NCI-H2227 (cell line): ENCODE data around the gene SYNE3.
A peak's percentile ranks its signal among the peaks of the same experiment; 100 is the strongest.

Experiments used
- DNase-seq: peaks from one replicate; lab custom pipeline; 2025; ENCODE audit not compliant: unreplicated experiment; lab: John Stamatoyannopoulos, UW

SYNE3 gene

DNA sequence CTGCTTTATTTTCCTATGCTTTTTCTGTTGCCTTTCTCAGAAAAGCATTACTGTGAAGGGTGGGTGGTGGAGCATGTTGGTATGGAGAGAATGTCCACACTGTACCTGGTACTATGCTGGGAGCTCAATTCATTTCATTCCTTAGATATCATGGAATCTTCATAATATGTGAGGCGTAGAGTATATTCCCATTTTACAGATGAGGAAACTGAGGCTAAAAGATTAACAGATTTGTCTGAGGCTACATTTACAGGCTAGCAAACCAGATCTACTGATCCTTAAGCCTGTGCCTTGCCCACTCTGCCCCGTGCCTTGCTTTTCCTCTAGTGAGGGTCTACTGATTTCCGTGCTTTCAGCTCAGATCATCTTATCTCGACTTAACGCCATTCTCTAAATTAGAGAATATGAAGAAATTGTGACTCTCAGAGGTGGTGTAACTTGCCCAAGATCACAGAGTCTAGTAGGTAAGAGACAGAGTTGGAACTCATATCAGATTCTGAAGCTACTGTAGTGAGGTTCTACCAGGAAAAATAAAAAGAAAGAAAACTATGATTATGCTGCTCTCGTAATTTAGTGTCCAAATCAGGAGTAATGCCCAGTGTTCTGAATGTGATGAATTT, 23.9 kb upstream of the SYNE3 start:
- no peak for DNase-seq

DNA sequence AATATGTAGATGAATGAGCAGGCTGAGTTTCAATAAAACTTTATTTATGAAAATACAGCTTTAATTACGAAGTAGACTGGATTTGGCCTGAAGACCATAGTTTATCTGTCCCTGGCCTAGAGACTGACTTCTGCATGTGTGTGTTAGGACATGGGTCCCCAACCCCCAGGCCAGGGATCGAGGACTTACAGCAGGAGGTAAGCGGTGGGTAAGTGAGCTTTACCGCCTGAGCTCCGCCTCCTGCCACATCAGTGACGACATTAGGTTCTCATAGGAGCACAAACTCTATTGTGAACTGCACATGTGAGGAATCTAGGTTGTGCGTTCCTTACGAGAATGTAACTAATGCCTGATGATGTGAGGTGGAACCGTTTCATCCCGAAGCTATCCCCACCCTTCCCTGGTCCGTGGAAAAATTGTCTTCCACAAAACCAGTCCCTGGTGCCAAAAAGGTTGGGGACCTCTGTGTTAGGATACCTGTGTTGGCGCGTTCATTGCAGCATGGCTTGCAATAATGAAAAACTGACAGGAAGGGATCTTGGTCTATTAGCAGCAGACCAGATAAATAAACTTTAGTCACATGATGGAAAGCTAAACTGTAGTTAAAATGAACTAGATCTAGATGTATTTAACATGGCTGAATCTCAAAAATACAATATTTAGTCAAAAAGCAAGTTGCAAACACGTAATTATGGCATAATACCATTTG, 22.5 kb upstream of the SYNE3 start:
- no peak for DNase-seq

DNA sequence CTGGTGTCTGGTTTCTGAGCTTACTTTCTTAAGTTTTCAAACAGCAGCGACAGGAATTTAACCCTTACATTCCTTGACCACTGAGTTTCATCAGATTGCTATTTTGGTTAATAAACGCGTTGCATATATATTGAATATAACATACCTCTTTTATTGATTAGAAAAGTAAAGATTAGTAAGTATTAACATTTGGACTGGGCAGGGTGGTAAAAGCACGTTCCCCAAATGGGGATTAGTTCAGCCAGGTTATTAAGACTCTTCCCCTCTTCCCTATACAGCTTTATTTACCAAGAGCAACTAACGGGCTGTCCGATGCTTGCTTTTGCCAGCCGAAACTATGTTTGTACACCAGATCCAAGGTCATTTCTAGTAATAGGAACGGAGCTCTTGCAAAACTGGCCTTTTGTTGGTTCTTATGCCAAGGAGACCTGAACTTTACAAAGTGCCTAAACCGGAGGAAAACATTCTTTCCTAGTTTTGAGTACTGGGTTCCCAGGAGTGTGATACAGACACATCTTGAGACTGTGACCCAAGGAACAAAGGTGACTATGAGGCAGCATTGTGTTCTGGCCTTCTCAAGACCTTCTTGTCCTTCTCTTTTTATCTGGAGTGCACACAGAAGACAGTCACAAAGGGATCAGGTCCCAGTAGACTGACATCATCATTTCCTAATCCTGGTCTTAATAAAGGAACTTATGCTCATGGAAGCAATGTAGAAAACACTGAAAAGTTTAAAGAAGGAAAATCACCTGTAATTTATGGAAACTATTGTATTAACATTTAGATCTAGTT, 21.0 kb upstream of the SYNE3 start:
- no peak for DNase-seq

DNA sequence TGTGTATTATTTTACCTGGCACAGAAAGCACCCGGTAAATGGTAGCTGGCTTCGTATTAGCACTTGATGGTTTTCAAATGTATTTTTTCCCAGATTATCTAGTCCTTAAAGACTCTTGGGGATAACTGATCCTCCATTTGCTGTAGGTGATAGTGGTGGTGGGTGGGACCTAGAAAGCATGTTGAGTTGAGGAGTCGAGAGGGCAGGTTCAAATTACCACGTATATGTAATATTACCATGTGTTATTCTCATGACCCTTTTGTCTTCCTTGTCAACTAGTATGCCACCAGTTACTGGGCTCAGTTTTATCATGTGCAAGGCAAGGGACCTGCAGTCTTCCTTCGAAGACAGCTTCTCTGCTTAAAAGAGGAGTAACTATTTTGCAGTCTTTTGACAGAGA, 20.2 kb upstream of the SYNE3 start:
- no peak for DNase-seq

DNA sequence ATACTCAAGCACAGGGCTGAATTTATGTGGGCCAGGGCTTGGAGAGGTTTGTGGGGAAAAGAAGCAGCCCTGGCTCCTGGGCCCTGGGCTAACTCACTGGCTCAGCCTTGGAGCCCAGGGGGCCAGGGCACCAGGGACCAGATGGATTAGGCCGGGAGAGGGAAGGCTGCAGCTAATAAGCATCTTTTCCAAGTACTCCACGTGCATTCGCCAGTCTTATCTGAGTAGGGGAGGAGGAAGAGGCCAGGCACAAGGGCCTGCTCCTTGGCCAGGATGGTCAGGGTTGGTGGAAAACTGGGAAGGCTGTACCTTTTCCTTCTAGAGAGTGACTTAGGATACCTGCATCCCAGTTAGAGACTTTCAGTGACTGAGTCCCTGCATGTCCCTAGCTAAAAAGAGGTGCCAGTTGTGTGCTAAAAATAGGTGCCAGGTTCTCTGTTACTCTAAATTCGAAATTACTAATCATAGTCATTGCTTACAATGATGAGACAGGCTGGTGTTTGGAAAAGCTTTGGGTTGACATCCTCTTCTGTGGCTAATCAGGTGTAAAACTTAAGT, 19.7 kb upstream of the SYNE3 start:
- peak; percentile 35 for DNase-seq

DNA sequence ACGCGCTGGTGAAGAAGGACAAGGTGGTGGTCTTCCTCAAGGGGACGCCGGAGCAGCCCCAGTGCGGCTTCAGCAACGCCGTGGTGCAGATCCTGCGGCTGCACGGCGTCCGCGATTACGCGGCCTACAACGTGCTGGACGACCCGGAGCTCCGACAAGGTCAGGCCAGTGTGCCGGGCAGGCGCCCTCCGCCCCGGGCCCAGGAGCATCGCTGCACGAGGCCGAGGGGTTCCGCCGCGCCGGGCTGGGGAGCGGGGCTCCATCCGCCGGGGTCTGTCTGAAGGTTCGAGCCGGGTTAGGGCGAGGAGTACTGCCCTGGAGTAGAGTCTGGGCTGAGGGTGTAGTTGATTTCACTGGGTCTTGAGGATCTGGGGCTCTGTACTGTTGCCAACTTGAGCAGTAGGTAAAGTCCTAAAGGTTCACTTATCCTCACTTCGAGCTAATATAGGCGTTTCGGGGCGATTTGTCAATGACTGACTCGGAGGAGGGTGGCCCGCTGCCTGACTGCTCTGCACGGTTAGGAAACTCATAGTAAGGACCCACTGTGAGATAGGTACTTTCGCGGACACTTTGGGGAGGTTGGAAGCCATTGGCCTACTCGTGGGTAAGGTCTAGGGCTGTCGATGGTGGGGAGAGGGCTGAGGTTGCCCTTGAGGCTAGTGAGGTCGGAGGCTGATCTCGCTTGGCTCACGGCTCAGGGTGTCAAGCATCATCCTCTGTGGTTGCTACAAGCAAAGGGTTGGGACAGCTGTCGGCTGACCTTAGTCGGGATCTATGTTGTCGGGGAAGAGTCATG, 19.0 kb upstream of the SYNE3 start:
- DNase-seq: peak; percentile 50

DNA sequence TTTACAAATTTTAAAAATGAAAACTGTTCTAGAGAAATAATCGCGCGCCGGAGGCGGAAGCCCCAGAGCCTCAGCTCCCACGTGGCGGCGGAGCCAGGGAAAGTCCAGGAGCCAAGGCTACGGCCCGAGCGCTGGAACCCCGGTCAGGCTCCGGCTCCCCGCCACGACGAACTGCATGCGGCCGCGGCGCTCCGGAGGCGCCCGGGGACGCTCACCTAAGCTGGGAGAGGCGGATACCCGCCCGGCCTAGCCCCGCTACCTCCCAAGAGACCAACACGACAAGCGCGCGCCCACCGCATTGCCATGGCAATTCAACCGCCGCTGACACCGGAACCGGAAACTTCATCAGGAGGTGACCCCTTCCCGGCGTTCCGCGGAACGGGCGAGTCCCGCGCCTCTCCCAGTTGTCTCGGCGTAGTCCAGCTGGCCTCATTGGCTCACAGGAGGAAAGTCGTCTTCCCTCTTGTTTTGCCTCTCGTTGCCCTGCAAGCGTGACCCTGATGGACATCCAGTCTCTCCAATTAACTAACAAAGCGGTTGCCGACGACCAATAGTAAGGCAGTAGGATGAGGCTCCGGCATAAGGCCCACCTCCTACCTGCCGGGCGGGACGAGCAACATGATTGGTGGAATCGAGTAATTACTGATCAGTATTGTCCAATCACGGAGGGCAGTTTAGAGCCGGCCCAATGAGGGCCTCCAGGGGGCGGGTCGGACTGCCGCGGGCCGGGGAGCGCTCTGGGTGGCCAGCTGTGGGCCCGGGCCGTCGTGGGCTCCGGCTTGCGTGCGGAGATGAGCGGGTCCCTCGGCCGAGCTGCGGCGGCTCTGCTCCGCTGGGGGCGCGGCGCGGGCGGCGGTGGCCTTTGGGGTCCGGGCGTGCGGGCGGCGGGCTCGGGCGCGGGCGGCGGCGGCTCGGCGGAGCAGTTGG, 18.1 kb upstream of the SYNE3 start, which contains the start of gene GLRX5:
GLRX5 (plus strand) TSS at position 752 of the 927 bp plus-strand sequence; CDS start at position 792, 40 bp downstream.
- DNase-seq: peak; percentile 99

DNA sequence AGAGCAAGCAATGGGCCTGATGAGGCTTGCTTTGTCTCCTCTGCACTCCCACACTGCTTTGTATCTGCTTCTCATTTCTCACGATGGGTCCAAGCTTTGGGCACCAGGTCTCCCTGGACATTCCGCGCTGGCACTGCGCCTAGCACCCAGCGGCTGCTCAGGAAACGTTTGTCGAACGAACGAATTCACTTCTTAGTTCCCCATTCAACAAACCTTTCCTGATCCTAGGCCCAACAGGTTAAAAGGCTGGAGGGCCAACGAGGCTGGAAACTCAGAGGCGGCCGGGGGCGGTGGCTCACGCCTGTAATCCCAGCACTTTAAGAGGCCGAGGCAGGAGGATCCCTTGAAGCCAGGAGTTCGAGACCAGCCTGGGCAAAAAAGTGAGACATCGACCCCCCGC, 17.4 kb upstream of the SYNE3 start:
- DNase-seq: no peak

DNA sequence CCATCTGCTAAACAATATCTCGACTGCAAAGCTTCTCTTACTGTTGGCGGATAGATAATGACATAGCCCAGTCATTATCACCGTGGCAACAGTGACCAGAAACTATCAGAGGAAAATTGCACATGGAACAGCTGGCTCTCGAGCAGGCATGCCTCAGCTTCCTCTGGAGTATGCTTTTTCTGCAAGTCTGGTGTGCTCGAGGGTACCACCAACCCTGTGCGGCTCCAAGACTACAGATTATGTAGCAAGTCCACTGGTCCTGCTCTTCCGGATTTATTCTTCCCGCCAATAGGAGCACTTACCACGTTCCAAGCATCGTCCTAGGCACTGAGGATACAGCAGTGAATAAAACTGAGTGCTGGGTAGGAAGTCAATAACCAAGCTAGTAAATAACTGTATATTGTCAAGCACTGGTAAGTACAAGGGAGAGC, 17.0 kb upstream of the SYNE3 start:
- peak; percentile 75 for DNase-seq

DNA sequence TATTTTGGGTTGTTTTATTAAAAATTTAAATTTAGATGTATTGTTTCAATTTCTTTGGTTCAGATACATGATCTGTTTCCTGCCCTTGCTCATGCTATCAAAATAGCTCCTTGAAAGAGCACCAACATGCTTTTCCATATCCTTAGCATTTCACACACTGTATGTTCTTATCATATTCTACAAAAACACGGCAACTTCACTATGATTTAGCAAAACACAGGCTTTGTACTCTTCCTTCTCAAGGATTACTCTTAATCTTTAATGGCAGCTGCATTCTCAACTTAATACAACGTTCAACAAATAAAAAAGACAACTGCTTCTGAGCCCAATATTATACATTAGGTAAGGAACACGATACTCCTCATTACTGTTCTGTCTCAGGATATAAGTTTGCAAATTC, 15.5 kb upstream of the SYNE3 start:
- DNase-seq: no peak

DNA sequence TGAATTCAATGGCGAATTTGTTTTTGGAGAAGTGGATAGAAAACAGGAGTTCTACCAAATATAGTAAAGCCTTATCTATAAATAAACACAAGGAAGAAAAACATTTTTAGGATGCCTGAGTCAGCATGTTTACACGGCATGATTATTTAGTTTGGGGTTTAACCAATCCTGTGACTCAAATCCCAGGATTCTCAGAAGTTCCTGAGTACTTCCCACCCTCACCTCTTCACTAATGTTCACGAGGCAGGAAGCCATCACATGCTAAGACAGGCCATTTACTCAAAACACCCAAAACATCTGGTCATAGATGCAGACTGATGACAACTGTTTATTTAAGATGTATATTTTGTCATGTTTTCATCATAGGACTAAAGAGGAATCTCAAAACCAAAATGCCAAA, 15.0 kb upstream of the SYNE3 start:
- no peak for DNase-seq

DNA sequence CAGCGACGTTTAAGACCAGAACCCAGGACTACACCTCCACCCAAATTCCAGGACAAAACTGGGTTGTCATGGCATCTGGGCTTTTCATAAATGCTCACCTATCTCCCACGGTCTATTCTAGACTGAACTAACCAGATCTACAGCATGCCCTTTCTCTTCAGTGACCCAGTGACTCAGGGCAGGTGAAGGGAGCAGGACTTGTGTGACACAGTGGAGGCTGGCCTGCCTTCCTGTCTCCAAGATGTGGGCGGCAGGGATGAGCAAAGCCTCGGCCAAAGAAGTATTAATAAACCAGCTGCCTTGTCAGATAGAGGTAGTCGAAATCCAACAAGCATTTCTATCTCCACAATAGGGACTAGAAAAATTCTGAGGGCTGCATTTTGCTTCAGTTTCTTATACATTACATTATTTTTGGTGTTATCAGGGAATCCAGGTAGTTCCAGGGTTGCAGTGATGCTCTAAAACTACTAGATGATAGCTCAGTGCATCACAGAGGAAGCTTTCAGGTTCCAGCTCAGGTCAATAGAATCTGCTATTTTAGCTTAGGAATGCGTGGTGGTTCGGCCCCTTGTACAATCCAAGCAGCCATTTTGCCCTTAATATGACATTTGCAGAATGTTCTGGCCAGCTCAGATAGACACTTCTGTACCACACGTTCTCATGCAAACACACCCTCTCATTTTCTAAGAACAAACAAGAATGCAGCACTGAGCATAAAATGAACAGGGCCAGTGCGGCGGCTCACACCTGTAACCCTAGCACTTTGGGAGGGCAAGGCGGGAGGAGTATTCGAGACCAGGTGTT, 14.2 kb upstream of the SYNE3 start:
- no peak for DNase-seq

DNA sequence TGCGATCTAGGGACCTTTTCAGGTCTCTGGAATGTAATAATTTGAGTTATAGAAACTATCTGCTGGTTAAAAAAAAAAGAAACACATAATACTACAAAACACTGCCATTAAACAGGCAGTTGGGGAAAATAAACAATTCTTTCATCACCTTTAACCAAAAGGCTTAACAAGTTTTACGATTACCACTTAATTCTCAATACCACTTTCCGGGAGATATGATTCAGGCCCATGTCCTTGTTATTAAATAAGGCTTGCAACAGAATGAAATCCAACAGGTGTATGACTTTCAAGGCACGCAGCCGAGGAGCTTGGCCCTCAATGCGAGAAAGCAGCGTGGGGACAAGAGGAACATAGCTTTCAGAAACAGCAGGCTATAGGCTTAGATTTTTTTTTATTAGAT, 12.8 kb upstream of the SYNE3 start:
- no peak for DNase-seq

DNA sequence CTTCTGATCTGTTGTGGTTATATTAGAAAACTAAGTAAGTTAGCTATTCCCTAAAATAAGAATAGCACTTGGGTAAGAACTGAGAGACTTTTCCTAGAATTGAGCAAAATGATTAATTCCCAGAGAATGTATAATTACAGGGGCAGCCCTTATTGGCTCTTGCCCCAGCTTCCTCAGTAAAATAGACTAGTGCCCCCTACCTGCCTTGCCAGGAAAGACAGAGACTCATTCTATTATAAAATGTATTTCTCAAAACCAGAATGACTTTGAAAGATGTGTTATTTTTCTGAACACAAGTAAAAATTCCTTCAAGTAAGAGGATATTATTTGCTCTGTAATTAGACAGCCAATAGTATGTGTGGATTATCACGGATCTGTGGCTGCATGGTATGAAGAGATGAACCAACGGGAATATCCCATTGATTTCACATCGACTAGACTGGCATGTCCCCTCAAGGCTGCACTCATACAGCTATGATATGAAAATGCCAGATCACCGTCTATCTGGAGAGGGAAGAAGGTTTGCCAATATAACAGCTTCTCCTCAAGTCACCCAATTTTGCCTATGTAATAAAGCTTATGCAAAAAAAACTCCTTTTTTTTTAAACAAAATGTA, 11.0 kb upstream of the SYNE3 start:
- peak; percentile 22 for DNase-seq

DNA sequence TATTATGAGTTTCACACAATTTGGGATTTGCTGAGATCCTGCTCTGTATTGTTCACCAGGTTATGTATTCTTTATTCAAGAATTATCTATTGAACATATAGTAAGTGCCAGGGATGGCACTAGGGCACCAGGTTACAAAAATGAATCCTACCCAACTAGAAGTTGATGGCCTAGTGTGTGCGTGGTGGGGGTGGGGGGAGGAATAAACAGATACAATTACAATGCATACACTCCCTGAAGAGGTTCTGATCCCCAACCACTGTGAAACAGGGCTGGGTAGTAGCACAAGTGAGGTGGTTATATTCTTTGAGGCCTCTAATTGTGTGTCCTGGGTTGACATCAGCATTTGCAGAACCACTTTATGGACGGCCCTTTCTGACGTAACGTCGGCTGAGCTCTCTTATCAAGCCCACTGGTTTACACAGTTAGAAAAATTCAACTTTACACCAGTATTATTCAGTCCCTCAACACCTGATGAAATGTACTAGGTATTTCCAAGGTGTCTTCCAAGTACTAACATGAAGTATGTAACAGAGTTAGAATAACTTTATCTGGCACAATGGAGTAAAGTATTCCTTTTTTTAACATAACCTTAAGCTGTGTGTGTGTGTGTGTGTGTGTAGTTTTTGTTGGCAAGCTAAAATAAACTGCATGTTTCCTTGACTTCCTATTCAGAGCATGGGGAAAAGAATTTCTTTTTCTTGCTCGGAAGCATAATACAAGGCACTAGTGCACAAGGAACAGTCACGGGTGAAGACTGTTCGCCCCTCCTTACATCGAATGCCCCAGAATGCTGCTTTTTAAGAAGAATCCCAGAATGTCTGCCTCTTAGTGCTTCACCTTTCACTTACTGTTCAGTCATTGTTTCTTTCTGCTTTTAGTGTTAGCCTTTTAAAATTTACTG, 10.3 kb upstream of the SYNE3 start:
- no peak for DNase-seq

DNA sequence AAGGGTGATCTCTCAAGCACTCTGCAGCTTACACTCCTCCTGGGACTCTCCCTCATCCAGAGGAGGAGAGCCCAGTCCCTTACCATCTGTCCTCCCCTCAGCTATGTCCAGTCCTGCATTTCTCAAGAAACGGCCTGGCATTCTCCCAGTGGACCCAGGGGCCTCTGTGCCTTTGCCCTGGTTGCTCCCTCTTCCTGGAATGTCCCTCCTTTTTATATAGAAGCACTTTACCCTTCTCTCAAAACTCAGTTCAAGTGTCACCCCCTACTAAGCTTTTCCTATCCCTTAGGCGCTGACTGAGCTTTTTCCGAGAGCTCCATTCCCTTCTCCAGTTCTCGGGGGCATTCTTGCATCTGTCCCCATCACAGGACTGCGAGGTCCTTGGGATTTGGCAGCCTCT, 9.5 kb upstream of the SYNE3 start:
- DNase-seq: no peak

DNA sequence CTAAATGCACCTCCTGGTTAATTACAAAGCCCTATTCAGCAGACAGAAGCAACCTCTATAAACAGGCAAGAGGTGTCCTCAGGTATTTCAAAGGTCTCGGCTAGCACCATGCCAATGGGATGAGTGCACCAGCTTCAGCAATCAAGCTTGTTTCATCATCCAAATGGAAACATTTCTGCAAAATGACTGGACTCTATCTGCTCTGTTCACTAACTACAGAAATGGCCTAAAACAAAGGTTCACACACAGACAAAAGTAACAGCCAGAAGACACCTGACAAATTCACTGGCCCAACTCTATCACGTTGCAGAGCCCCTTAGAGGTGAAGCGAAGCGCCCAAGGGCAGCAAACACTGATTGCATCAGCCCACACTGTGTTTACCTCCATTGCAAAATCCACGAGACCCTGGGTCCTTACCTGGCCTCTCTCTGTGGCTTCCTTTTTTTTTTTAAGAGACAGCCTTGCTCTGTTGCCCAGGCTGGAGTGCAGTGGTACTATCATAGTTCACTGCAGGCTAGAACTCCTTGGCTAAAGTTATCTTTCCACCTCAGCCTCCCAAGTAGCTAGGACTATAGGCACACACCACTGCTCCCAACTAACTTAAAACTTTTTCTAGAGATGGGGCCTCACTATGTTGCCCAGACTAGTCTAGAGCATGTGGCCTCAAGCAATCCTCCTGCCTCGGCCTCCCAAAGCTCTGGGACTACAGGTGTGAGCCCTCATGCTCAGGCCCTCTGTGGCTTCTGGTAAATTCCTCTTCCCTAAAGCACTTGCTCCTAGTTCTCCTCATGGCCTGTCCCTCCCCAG, 8.5 kb upstream of the SYNE3 start:
- no peak for DNase-seq
